NCI-H2196 (cell line): Measurements from ENCODE around the gene KCNMA1.

Experiments
- DNase-seq: peaks from one replicate; lab custom pipeline; 2025; ENCODE audit not compliant: unreplicated experiment; lab: John Stamatoyannopoulos, UW

Gene KCNMA1

GRCh38 chr10:76864922-76865321 is 772.7 kb downstream of the KCNMA1 start:
- DNase-seq, result no peak

- DNase-seq, result no peak
These were observed 778.9 kb downstream of the KCNMA1 start for GRCh38 chr10:76858721-76859120.

DNA sequence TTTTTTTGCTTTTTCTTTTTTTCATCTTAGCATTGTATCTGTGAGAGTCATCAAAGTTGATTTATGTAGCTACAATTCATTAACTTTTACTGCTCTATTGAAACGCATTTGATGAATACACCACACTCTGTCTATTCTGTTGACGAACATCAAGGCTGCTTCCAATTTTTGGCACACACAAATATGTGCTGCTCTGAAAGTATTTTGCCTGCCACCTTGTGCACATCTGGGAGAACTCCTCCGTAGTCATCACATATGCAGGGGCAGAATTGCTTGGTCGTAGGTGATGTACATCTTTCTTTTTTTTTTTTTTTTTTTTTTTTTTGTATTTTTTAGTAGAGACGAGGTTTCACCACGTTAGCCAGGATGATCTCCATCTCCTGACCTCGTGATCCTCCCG is 796.8 kb downstream of the KCNMA1 start:
- no peak for DNase-seq

DNA sequence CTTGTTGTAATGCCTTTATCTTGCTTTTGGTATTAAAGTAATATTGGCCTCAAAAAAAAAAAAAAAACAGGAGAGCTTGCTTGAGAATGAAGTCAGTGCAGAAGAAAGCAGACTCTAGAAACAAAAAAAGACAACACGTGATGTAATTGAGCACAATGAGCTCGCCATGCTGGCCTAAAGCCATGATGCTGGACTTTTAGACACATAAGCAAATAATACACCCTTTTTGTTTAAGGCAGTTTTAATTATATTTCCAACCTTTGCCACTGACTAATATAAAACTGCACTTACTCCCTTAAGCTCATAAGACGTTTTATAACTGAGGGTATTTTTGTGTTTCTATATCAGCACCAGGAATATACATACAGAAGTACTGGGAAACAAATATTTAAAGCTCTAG is 798.3 kb downstream of the KCNMA1 start:
- no peak for DNase-seq

DNA sequence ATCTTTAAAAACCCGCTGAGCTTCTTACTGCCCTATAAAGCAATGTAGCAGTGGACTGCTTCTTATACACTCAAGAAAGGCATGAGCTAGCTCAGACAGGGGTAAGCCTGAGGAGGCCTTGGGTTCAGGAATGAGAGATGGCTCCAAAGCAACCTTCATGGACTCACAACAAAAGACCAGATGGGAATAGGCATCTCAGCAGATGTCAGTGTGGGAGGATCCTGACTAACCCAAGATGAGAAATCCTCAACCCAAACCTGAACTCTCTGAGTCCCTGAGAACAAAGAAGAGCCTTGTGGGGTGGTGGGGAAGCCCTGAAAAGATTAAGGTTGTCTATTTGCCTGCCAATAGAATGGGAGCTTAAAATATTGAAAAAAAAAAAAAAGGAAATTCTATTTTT is 807.4 kb downstream of the KCNMA1 start:
- no peak for DNase-seq

DNA sequence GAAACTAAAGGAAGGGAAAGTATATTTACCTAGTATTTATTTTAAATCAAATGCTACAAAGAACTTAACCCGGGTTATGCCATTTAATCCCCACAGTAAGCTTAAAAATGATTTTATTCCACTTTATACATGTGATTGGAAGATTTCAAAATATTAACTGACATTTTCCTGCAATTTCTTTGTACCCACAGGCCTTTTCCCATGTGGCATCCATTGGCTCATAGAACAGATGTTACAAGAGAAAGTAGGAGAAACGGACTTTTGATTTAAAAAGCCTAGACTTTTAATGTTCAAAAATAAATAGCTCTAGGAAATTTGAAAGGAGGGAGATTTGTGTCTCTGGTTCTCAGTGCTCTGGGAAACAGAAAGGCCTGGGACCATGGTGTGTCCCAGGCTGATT is 807.9 kb downstream of the KCNMA1 start:
- no peak for DNase-seq
